A549 (cell line): ENCODE measurements around the gene IPO11. TPM values are rescaled to one million over a fixed set of nuclear protein-coding genes. Genes with fewer than 3 reads are reported as not detected.

Source experiments
- ATAC-seq, 2 experiments: fragments of 200-7000 bp in 1 of 2; fragments of >200 bp in 1 of 2; cut with Nextera tagmentation in 1 of 2; cut with Tn5 transposase in 1 of 2; 3 replicates each; pipeline versions ENCODE4 v1.8.0 to v1.9.1; 2018 to 2020; ENCODE audit warnings: mild to moderate bottlenecking in 1 of 2, moderate library complexity in 1 of 2
- CTCF ChIA-PET: fragments of 300-600 bp; sonication (Branson Sonifier 250); formaldehyde crosslinking; extraction: SDS; loops from one replicate; lab custom pipeline; 2021; ENCODE audit warnings: antibody characterized with exemption, inconsistent platforms; lab: Yijun Ruan, JAX
- POLR2A ChIA-PET: fragments of 350-600 bp; formaldehyde crosslinking; extraction: SDS; loops from one replicate; lab custom pipeline; 2021; ENCODE audit warnings: antibody characterized with exemption, inconsistent platforms; lab: Yijun Ruan, JAX
- DNase-seq, 2 experiments: peaks; one replicate each; pipeline versions ENCODE4 v3.0.0 to v3.0.0-alpha.2; 2011 to 2016; ENCODE audit warnings: low read depth in 1 of 2, low spot score in 1 of 2
- FAIRE-seq: peaks from 2 replicates; lab custom pipeline; 2011; peaks lifted over from hg19 to GRCh38; lab: Jason Lieb, UNC
- H3K27ac ChIP-seq, 2 experiments: fragments of >200 bp; sonication (Bioruptor Twin); formaldehyde crosslinking; 3 replicates each; pipeline ENCODE4 v1.5.1; 2016 to 2017
- H3K4me1 ChIP-seq: fragments of >200 bp; sonication (Bioruptor Twin); formaldehyde crosslinking; 3 replicates; pipeline ENCODE4 v1.6.1; 2016
- H3K4me2 ChIP-seq: fragments of >200 bp; sonication (Bioruptor Twin); formaldehyde crosslinking; 3 replicates; pipeline ENCODE4 v1.6.1; 2016
- H3K4me3 ChIP-seq: fragments of >200 bp; sonication (Bioruptor Twin); formaldehyde crosslinking; 3 replicates; pipeline ENCODE4 v1.5.1; 2016
- H3K9me3 ChIP-seq: fragments of >200 bp; sonication (Bioruptor Twin); formaldehyde crosslinking; 3 replicates; pipeline ENCODE4 v1.6.1; 2016
- BCL3 ChIP-seq: fragments of >200 bp; sonication (Bioruptor Twin); formaldehyde crosslinking; IDR thresholded peaks from 3 replicates; pipeline ENCODE4 v1.6.1; 2016
- CBX2 ChIP-seq: fragments of 200-600 bp; sonication (generic); IDR thresholded peaks from 2 replicates; pipeline ENCODE4 v1.6.1; 2016; ENCODE audit warnings: low read depth, mild to moderate bottlenecking, borderline replicate concordance
- CEBPB ChIP-seq, 2 experiments: fragments of >200 bp in 1 of 2; sonication (Bioruptor Twin) in 1 of 2; formaldehyde crosslinking in 1 of 2; IDR thresholded peaks; 2 replicates each; pipeline ENCODE4 v1.6.1; 2012 to 2016
- CHD4 ChIP-seq: fragments of 200-600 bp; sonication (generic); IDR thresholded peaks from 2 replicates; pipeline ENCODE4 v1.6.1; 2016; ENCODE audit warnings: antibody characterized with exemption, mild to moderate bottlenecking, borderline replicate concordance
- CTCF ChIP-seq: fragments of >200 bp; sonication (Bioruptor Twin); formaldehyde crosslinking; IDR thresholded peaks from 3 replicates; pipeline ENCODE4 v1.5.1; 2016
- EP300 ChIP-seq, 2 experiments: fragments of >200 bp; sonication (Bioruptor Twin); formaldehyde crosslinking; IDR thresholded peaks; 2 replicates in 1 of 2; 3 replicates in 1 of 2; pipeline ENCODE4 v1.6.1; 2016 to 2017
- ESRRA ChIP-seq: fragments of 150-350 bp; IDR thresholded peaks from 2 replicates; pipeline ENCODE4 v1.6.1; 2014; ENCODE audit warnings: mild to moderate bottlenecking, low read length, borderline replicate concordance
- FOSL2 ChIP-seq, 2 experiments: fragments of 450-650 bp in 1 of 2; fragments of >200 bp in 1 of 2; sonication (Bioruptor Twin) in 1 of 2; formaldehyde crosslinking; IDR thresholded peaks; 2 replicates each; pipeline versions ENCODE4 v1.5.0 to v1.6.1; 2016 to 2020; ENCODE audit warnings: mild to moderate bottlenecking in 1 of 2, moderate library complexity in 1 of 2
- HOXB5 ChIP-seq: fragments of 250-450 bp; sonication (Bioruptor Pico); IDR thresholded peaks from 2 replicates; pipeline ENCODE4 v1.5.0; 2020; ENCODE audit warnings: mild to moderate bottlenecking, moderate library complexity
- JUN ChIP-seq, 2 experiments: fragments of >200 bp; sonication (Bioruptor Twin); formaldehyde crosslinking; IDR thresholded peaks; 2 replicates in 1 of 2; 3 replicates in 1 of 2; pipeline ENCODE4 v1.6.1; 2016 to 2017
- JUNB ChIP-seq: fragments of >200 bp; sonication (Bioruptor Twin); formaldehyde crosslinking; IDR thresholded peaks from 2 replicates; pipeline ENCODE4 v1.6.1; 2016
- KDM5A ChIP-seq: fragments of 200-600 bp; sonication (generic); IDR thresholded peaks from 2 replicates; pipeline ENCODE4 v1.6.1; 2016; ENCODE audit warnings: antibody characterized with exemption, mild to moderate bottlenecking
- MAFK ChIP-seq: fragments of 450-650 bp; IDR thresholded peaks from 2 replicates; pipeline ENCODE4 v1.6.1; 2014; ENCODE audit not compliant: partially characterized antibody
- MAX ChIP-seq: IDR thresholded peaks from 2 replicates; pipeline ENCODE4 v1.6.1; 2012
- RAD21 ChIP-seq, 2 experiments: fragments of >200 bp in 1 of 2; sonication (Bioruptor Twin) in 1 of 2; formaldehyde crosslinking in 1 of 2; IDR thresholded peaks in 1 of 2; conservative IDR thresholded peaks in 1 of 2; 2 replicates in 1 of 2; 3 replicates in 1 of 2; pipeline ENCODE4 v1.6.1; 2012 to 2018; ENCODE audit warnings: inconsistent platforms in 1 of 2
- RARB ChIP-seq: fragments of 250-450 bp; sonication (Bioruptor Pico); IDR thresholded peaks from 2 replicates; pipeline ENCODE4 v1.8.0; 2021; ENCODE audit warnings: mild to moderate bottlenecking, moderate library complexity
- RNF2 ChIP-seq: fragments of 200-600 bp; sonication (generic); IDR thresholded peaks from 2 replicates; pipeline ENCODE4 v1.6.1; 2016; ENCODE audit warnings: low read depth, mild to moderate bottlenecking, antibody characterized with exemption, moderate library complexity, borderline replicate concordance
- SMC3 ChIP-seq: fragments of >200 bp; sonication (Bioruptor Twin); formaldehyde crosslinking; IDR thresholded peaks from 3 replicates; pipeline ENCODE4 v1.6.1; 2018; ENCODE audit warnings: inconsistent platforms
- SREBF2 ChIP-seq: fragments of 450-650 bp; IDR thresholded peaks from 2 replicates; pipeline ENCODE4 v1.6.1; 2014; ENCODE audit warnings: mild to moderate bottlenecking, moderate library complexity
- ZFP36 ChIP-seq: fragments of 450-650 bp; IDR thresholded peaks from 2 replicates; pipeline ENCODE4 v1.6.1; 2014; ENCODE audit warnings: borderline replicate concordance; ENCODE audit not compliant: partially characterized antibody
- ZNF302 ChIP-seq: fragments of 250-450 bp; sonication (Bioruptor Pico); IDR thresholded peaks from 2 replicates; pipeline ENCODE4 v1.9.0; 2021; ENCODE audit warnings: inconsistent platforms, mild to moderate bottlenecking, moderate library complexity
- ZSCAN20 ChIP-seq: fragments of 250-450 bp; sonication (Bioruptor Pico); IDR thresholded peaks from 2 replicates; pipeline ENCODE4 v1.8.0; 2022; ENCODE audit warnings: mild to moderate bottlenecking, moderate library complexity
- WGBS: methylation state at CpG from one replicate; pipeline ENCODE4 v1.1.6; 2017; ENCODE audit errors: missing lambda C conversion rate; 5-methylcytosine and 5-hydroxymethylcytosine counted together
- polyA plus RNA-seq, 4 experiments: library from polyadenylated mRNA; depleted of rRNA in 3 of 4; stranded (reverse); fragments of >200 nt; fragmentation: RNase III in 1 of 4; extraction: RNeasy Plus Mini Kit Qiagen cat#74134 plus additional on column Dnase treatment in 1 of 4; gene quantifications; 2 replicates in 3 of 4; 3 replicates in 1 of 4; pipeline ENCODE4 v1.2.3, GENCODE V29; 2011 to 2017
- TF ChIP-seq, protein P1 (sequence below): fragments of 250-450 bp; sonication (Bioruptor Pico); IDR thresholded peaks from 2 replicates; pipeline ENCODE4 v1.5.0; 2021; ENCODE audit warnings: mild to moderate bottlenecking, moderate library complexity, borderline replicate concordance
- TF ChIP-seq, protein P2 (sequence below): fragments of 150-350 bp; IDR thresholded peaks from 2 replicates; pipeline ENCODE4 v1.6.1; 2014; ENCODE audit warnings: low read depth, mild to moderate bottlenecking, low read length
- TF ChIP-seq, protein P3 (sequence below): fragments of 200-600 bp; sonication (generic); IDR thresholded peaks from 2 replicates; pipeline ENCODE4 v1.6.1; 2016; ENCODE audit warnings: antibody characterized with exemption, mild to moderate bottlenecking, moderate library complexity

IPO11 gene
- polyA plus RNA-seq, 2 of the 4 experiments (the other 2 are of a cell fraction): 20.7 to 33.0 TPM

DNA sequence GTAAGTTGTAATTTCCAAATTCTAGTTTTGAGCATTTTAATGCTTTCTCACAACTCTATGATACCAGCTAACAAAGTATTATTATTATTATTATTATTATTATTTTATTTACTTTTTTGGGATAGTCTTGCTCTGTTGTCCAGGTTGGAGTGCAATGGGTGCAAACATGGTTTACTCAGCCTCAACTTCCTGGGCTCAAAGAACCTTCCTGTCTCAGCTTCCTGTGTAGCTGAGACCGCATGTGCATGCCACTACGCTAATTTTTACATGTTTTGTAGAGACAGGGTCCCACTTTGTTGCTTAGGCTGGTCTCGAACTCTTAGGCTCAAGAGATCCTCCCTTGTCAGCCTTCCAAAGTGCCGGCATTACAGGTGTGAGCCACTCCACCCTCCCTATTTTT lies 193.1 kb downstream of the IPO11 start:
- TF ChIP-seq RAD21 (conservative IDR thresholded peaks at IDR 0.05 in 1 of 2, IDR thresholded peaks at IDR 0.05 in 1 of 2): no peak
- no peak for TF ChIP-seq ZSCAN20 (CRISPR knock-in tag)
- TF ChIP-seq CTCF: no peak
- no peak for TF ChIP-seq FOSL2 (IDR thresholded peaks at IDR 0.05)
- TF ChIP-seq FOSL2 (CRISPR knock-in tag; IDR thresholded peaks at IDR 0.05): no peak
- no peak for TF ChIP-seq MAX
- TF ChIP-seq EP300 (IDR thresholded peaks at IDR 0.05): no peak
- TF ChIP-seq, protein P1, sequence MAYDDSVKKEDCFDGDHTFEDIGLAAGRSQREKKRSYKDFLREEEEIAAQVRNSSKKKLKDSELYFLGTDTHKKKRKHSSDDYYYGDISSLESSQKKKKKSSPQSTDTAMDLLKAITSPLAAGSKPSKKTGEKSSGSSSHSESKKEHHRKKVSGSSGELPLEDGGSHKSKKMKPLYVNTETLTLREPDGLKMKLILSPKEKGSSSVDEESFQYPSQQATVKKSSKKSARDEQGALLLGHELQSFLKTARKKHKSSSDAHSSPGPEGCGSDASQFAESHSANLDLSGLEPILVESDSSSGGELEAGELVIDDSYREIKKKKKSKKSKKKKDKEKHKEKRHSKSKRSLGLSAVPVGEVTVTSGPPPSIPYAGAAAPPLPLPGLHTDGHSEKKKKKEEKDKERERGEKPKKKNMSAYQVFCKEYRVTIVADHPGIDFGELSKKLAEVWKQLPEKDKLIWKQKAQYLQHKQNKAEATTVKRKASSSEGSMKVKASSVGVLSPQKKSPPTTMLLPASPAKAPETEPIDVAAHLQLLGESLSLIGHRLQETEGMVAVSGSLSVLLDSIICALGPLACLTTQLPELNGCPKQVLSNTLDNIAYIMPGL (CRISPR knock-in tag): no peak
- no peak for TF ChIP-seq BCL3
- no peak for TF ChIP-seq MAFK
- TF ChIP-seq JUN (IDR thresholded peaks at IDR 0.05): no peak
- no peak for TF ChIP-seq JUNB
- TF ChIP-seq ZFP36: no peak
- no peak for TF ChIP-seq ZNF302 (CRISPR knock-in tag)
- Histone ChIP-seq H3K9me3 (no peaks in the 10 kb centered on the region), H3K4me3 (no peak overlapping the region), H3K27ac (no peak overlapping the region), H3K4me2 (no peak overlapping the region), H3K4me1 (no peaks in the 10 kb centered on the region)
- ATAC-seq (no peak), DNase-seq (no peak), FAIRE-seq (no peak)
- 97% methylated on average over 4 of the region's 4 CpGs for WGBS
- POLR2A ChIA-PET: no interaction called here
- CTCF ChIA-PET: no interaction called here

DNA sequence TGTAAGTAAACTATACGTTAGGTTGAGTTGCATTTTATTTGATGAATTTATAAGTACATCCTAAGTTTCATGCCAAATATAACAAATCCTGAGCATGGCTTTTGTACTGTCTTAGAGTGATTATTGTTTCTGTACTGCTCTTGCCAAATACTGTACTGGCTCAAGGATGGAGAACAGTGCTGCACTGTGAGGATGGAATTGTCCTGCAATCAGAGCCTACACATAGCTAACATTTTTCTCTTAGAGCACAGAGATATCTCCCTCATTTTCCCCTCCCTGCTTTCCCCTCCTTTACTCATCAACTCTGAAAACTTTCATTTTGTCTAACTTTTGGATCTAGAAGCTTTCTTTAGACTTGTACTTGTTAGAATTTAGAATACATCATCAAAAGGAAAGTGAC lies 194.3 kb downstream of the IPO11 start:
- Histone ChIP-seq H3K4me1 (no peaks in the 10 kb centered on the region), H3K4me2 (no peak overlapping the region), H3K4me3 (no peak overlapping the region), H3K27ac (no peak overlapping the region), H3K9me3 (no peaks in the 10 kb centered on the region)
- ATAC-seq (no peak), FAIRE-seq (no peak), DNase-seq (no peak)
- POLR2A ChIA-PET: no interaction called here
- CTCF ChIA-PET: interaction anchor here (0.8 to 1.5 kb wide), 2 partner anchors 146 to 150 kb away, joined by 3 to 4 read pairs; no protein-coding TSS in a partner anchor
- 88% methylated on average over 1 of the region's 1 CpG for WGBS
- TF ChIP-seq ESRRA (no peak), RNF2 (no peak), SMC3 (no peak), CEBPB (IDR thresholded peaks at IDR 0.05) (no peak), CBX2 (no peak), MAFK (no peak), CHD4 (no peak), RARB (CRISPR knock-in tag) (no peak), ZFP36 (no peak), ZSCAN20 (CRISPR knock-in tag) (no peak), KDM5A (no peak), SREBF2 (no peak), HOXB5 (CRISPR knock-in tag) (no peak)
- TF ChIP-seq, protein P2, sequence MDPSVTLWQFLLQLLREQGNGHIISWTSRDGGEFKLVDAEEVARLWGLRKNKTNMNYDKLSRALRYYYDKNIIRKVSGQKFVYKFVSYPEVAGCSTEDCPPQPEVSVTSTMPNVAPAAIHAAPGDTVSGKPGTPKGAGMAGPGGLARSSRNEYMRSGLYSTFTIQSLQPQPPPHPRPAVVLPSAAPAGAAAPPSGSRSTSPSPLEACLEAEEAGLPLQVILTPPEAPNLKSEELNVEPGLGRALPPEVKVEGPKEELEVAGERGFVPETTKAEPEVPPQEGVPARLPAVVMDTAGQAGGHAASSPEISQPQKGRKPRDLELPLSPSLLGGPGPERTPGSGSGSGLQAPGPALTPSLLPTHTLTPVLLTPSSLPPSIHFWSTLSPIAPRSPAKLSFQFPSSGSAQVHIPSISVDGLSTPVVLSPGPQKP: no peak
- TF ChIP-seq, protein P1 (CRISPR knock-in tag): no peak
- TF ChIP-seq, protein P3, sequence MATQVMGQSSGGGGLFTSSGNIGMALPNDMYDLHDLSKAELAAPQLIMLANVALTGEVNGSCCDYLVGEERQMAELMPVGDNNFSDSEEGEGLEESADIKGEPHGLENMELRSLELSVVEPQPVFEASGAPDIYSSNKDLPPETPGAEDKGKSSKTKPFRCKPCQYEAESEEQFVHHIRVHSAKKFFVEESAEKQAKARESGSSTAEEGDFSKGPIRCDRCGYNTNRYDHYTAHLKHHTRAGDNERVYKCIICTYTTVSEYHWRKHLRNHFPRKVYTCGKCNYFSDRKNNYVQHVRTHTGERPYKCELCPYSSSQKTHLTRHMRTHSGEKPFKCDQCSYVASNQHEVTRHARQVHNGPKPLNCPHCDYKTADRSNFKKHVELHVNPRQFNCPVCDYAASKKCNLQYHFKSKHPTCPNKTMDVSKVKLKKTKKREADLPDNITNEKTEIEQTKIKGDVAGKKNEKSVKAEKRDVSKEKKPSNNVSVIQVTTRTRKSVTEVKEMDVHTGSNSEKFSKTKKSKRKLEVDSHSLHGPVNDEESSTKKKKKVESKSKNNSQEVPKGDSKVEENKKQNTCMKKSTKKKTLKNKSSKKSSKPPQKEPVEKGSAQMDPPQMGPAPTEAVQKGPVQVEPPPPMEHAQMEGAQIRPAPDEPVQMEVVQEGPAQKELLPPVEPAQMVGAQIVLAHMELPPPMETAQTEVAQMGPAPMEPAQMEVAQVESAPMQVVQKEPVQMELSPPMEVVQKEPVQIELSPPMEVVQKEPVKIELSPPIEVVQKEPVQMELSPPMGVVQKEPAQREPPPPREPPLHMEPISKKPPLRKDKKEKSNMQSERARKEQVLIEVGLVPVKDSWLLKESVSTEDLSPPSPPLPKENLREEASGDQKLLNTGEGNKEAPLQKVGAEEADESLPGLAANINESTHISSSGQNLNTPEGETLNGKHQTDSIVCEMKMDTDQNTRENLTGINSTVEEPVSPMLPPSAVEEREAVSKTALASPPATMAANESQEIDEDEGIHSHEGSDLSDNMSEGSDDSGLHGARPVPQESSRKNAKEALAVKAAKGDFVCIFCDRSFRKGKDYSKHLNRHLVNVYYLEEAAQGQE: no peak
